Retinal pigment epithelial cell (primary cell): ENCODE data around the gene SIRPA.

Experiments used
- DNase-seq: peaks from one replicate; pipeline ENCODE4 v3.0.0-alpha.2; 2010; ENCODE audit warnings: low read depth
- H3K4me3 ChIP-seq: 2 replicates; pipeline ENCODE4 v1.5.1; 2011; ENCODE audit warnings: mild to moderate bottlenecking, low read length, control low read depth, moderate library complexity
- TF ChIP-seq, protein P1 (sequence below): conservative IDR thresholded peaks from 2 replicates; pipeline ENCODE4 v1.5.1; 2011; ENCODE audit warnings: low read depth, low read length, control low read depth, inconsistent platforms

Gene SIRPA

DNA sequence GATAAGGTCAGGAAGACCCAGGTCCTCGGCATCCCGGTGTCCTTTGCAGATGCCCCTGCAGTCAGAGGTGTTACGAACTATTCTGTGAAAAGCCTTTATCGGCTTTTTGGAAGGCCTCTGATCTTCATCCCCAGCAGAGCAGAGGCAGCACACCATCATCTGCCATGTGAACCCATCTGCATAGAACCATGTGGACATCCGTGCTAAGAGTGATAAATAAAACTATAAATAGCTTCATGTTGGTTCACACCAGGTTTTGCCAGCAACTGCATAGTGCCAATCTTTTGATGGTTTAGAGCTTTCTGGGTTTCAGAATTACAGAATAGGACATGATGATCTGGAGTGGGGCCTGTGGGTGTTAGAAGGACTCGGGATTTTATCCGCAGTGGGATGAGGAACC, 33.6 kb downstream of the SIRPA start:
- DNase-seq, result no peak
- TF ChIP-seq, protein P1, sequence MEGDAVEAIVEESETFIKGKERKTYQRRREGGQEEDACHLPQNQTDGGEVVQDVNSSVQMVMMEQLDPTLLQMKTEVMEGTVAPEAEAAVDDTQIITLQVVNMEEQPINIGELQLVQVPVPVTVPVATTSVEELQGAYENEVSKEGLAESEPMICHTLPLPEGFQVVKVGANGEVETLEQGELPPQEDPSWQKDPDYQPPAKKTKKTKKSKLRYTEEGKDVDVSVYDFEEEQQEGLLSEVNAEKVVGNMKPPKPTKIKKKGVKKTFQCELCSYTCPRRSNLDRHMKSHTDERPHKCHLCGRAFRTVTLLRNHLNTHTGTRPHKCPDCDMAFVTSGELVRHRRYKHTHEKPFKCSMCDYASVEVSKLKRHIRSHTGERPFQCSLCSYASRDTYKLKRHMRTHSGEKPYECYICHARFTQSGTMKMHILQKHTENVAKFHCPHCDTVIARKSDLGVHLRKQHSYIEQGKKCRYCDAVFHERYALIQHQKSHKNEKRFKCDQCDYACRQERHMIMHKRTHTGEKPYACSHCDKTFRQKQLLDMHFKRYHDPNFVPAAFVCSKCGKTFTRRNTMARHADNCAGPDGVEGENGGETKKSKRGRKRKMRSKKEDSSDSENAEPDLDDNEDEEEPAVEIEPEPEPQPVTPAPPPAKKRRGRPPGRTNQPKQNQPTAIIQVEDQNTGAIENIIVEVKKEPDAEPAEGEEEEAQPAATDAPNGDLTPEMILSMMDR, result no peak
- H3K4me3 ChIP-seq, result no peak overlapping the region

DNA sequence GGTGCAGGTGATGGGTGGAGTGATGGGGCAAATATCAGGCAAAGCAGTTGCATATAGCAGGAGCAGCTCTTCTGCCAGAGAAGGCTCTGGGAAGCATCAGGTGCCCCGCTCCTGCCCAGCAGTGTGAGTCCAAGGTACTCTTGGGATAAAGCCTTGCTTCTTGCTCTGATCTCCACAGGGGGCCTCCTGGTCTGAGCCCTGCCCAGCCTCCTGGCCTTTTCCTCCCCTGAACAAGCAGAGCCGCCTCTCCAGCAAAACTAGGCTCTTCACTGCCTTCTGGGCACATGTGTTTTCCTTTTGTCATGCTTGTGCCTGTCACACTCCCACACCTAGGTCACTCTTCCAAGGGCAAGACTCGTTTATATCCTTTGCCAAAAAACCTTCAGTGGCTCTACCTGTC, 34.3 kb downstream of the SIRPA start:
- no peak overlapping the region for H3K4me3 ChIP-seq
- no peak for DNase-seq
- TF ChIP-seq, protein P1, result no peak

GRCh38 chr20:1930165-1930564, 35.0 kb downstream of the SIRPA start:
- TF ChIP-seq, protein P1, result no peak
- no peak for DNase-seq
- H3K4me3 ChIP-seq, result no peak overlapping the region

DNA sequence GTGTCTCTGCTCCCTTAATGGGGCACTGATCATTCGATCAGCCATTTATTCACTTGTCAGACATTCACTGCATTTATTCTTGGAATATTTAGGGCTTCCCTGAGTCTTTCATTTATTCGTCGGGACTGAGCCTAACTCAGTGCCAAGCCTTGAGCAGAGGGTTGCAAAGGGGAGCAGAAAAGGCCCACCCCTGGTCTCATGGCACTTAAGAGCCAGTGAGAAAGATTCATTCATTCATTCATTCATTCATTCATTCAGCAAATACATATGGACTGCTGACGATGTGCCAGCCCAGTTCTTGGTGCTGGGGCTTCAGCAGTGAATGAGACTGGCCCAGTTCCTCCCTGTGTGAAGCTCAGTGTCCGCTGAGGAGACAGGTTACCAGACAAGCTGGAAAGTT, 36.6 kb downstream of the SIRPA start:
- no peak for DNase-seq

GRCh38 chr20:1932971-1933370, 37.8 kb downstream of the SIRPA start:
- H3K4me3 ChIP-seq, result no peak overlapping the region
- TF ChIP-seq, protein P1, result no peak
- DNase-seq, result no peak

More for the DNA sequence above, 36.6 kb downstream of the SIRPA start:
- TF ChIP-seq, protein P1, result no peak
- no peak overlapping the region for H3K4me3 ChIP-seq

DNA sequence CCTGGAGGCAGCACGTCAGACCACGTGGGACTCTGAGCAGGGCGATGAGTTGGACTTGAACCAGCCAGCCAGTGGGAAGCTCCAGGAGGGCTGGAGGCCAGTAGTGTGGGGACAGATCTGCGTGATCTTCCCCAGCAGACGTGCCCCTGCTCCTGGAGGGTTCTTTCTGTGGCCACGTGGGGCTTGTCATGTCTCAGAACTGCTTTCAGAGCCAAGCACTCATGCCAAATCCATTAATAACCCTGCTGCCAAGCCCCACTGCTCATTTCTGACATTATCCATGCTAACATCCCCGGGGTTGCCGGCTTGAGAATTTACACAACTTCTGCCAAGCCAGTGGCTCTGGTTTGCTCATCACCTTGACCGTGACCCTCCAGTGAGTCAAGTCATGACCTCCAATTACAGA, 38.3 kb downstream of the SIRPA start:
- H3K4me3 ChIP-seq, result no peak overlapping the region
- no peak for DNase-seq

DNA sequence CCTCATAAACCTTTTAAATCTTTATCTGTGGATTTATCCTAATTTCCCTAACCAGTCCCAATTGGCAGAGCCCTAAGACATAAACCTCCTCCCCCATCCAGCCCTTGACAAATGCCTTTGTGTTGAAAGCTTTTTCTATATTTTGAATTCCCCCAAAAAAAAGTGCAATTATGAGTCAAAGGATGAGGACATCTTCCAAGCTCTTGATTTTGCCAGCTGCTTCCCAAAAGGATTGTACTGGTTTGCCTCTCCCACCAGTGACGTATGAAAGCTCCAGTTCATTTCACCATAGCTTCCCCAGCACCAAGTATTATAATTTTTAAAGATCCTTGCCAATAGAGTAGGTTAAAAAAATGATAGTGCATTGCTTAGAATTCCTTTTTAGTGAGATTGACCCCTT, 38.9 kb downstream of the SIRPA start:
- no peak for DNase-seq
- H3K4me3 ChIP-seq, result no peak overlapping the region
- TF ChIP-seq, protein P1, result no peak

More for the DNA sequence above, 38.3 kb downstream of the SIRPA start:
- TF ChIP-seq, protein P1, result no peak
